ENCODE measurements around the gene COL24A1.
"Not testable (repeated sequence)": the region's sequence is repeated elsewhere in the genome, so short reads cannot be mapped to it uniquely, and the experiment has no call there.

The COL24A1 gene

DNA sequence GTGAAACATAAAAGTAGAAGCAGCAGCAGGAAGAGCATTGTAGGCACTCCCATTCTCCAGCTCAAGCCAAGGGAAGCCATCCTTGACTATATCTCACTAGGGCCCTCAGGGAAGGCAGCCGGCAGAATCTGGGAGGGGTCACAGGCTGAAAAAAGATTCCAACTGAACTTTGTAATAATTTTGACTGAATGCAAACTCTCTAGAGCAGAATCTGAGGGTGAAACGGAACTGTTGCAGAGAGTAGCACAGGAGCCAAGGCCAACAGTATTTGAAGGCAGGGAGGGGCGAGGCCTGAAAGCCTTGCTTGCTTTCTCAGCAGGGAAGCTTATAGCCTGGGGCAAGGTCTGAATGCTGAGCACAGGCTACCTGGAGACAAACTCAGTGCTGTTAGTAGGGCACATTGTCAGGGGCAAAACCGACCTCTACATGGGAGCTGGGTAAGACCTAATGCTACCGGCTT is 180.6 kb downstream of the COL24A1 start:
- no peaks in the 10 kb centered on the region for H3K79me2 ChIP-seq (ENCODE audit: insufficient read depth, low read length)
- H3K4me1 ChIP-seq (ENCODE audit: insufficient read depth, low read length) = no peaks in the 10 kb centered on the region
- ATAC-seq (ENCODE audit: insufficient read depth, low read depth) = no peak
- no peaks in the 10 kb centered on the region for H3K36me3 ChIP-seq (ENCODE audit: insufficient read depth, low read length)
- no peak overlapping the region for H3K27ac ChIP-seq (ENCODE audit: low read length)
- TF ChIP-seq, protein P1, sequence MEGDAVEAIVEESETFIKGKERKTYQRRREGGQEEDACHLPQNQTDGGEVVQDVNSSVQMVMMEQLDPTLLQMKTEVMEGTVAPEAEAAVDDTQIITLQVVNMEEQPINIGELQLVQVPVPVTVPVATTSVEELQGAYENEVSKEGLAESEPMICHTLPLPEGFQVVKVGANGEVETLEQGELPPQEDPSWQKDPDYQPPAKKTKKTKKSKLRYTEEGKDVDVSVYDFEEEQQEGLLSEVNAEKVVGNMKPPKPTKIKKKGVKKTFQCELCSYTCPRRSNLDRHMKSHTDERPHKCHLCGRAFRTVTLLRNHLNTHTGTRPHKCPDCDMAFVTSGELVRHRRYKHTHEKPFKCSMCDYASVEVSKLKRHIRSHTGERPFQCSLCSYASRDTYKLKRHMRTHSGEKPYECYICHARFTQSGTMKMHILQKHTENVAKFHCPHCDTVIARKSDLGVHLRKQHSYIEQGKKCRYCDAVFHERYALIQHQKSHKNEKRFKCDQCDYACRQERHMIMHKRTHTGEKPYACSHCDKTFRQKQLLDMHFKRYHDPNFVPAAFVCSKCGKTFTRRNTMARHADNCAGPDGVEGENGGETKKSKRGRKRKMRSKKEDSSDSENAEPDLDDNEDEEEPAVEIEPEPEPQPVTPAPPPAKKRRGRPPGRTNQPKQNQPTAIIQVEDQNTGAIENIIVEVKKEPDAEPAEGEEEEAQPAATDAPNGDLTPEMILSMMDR (IDR thresholded peaks at IDR 0.05; ENCODE audit: borderline replicate concordance, extremely low read depth, low read length, poor library complexity, severe bottlenecking) = no peak
- no peak for TF ChIP-seq EZH2 (IDR thresholded peaks at IDR 0.05; ENCODE audit: borderline replicate concordance, low read depth, low read length, severe bottlenecking)
- no peaks in the 10 kb centered on the region for H3K27me3 ChIP-seq (ENCODE audit: insufficient read depth, low read length, poor library complexity)
- H3K9ac ChIP-seq (ENCODE audit: low read depth, low read length) = no peak overlapping the region
- no peak overlapping the region for H2AFZ ChIP-seq (ENCODE audit: low read depth, low read length)
- H3K9me3 ChIP-seq (ENCODE audit: insufficient read depth, low read length, severe bottlenecking) = no peaks in the 10 kb centered on the region
- H3K4me3 ChIP-seq (ENCODE audit: low read depth in 1 of 2, low read length in 2 of 2) = no peak overlapping the region
- DNase-seq = no peak
- no peaks in the 10 kb centered on the region for H4K20me1 ChIP-seq (ENCODE audit: insufficient read depth, low read length)
- H3K4me2 ChIP-seq (ENCODE audit: insufficient read depth, low read length) = no peak overlapping the region

DNA sequence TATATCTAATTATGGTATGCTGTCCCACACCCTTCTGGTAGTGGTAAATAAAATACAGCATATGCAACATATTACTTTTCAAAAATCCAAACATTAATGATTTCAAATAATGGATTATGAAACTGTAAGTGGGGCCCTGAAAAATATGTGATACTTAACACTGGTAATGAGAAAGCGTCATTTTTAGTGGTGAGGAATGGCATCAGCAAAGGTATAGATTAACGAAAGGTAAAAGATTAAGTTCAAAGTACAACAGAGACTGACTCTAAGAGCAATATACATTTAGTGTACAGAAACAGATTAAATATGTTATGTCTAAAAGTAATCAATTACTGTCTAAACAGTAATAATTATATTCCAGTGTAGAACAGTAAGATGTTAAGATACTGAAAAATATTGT is 194.1 kb downstream of the COL24A1 start:
- H3K27me3 ChIP-seq (ENCODE audit: insufficient read depth, low read length, poor library complexity) = no peaks in the 10 kb centered on the region
- H3K4me3 ChIP-seq (ENCODE audit: low read depth in 1 of 2, low read length in 2 of 2) = no peak overlapping the region
- TF ChIP-seq, protein P1 (IDR thresholded peaks at IDR 0.05; ENCODE audit: borderline replicate concordance, extremely low read depth, low read length, poor library complexity, severe bottlenecking) = no peak
- TF ChIP-seq EZH2 (IDR thresholded peaks at IDR 0.05; ENCODE audit: borderline replicate concordance, low read depth, low read length, severe bottlenecking) = no peak
- H3K9me3 ChIP-seq (ENCODE audit: insufficient read depth, low read length, severe bottlenecking) = no peaks in the 10 kb centered on the region
- no peaks in the 10 kb centered on the region for H3K79me2 ChIP-seq (ENCODE audit: insufficient read depth, low read length)
- no peak overlapping the region for H3K27ac ChIP-seq (ENCODE audit: low read length)
- no peaks in the 10 kb centered on the region for H3K4me1 ChIP-seq (ENCODE audit: insufficient read depth, low read length)
- H2AFZ ChIP-seq (ENCODE audit: low read depth, low read length) = no peak overlapping the region
- no peaks in the 10 kb centered on the region for H3K36me3 ChIP-seq (ENCODE audit: insufficient read depth, low read length)
- H3K4me2 ChIP-seq (ENCODE audit: insufficient read depth, low read length) = no peak overlapping the region
- DNase-seq = no peak
- H3K9ac ChIP-seq (ENCODE audit: low read depth, low read length) = no peak overlapping the region
- no peaks in the 10 kb centered on the region for H4K20me1 ChIP-seq (ENCODE audit: insufficient read depth, low read length)
- ATAC-seq (ENCODE audit: insufficient read depth, low read depth) = no peak

DNA sequence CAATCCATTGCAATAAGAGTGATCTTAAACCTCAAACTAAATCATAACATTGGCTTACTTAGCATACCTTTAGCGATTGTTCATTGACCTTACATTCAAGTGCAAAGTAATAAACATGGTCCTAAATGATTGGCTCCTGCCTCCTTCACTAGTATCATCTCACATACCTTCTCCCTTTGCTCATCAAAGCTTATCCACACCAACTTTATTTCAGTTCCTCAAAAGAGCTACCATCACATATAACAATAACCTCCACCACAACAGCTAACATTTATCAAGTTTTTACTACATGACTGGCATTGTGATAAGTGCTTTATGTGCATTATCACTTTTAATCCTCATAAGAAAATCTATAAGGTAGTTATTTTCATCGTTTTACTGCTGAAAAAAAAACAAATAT is 198.8 kb downstream of the COL24A1 start:
- Histone ChIP-seq H3K9ac (ENCODE audit: low read depth, low read length) (no peak overlapping the region), H4K20me1 (ENCODE audit: insufficient read depth, low read length) (no peaks in the 10 kb centered on the region), H3K36me3 (ENCODE audit: insufficient read depth, low read length) (no peaks in the 10 kb centered on the region), H3K9me3 (ENCODE audit: insufficient read depth, low read length, severe bottlenecking) (no peaks in the 10 kb centered on the region), H2AFZ (ENCODE audit: low read depth, low read length) (no peak overlapping the region), H3K27me3 (ENCODE audit: insufficient read depth, low read length, poor library complexity) (no peaks in the 10 kb centered on the region), H3K4me2 (ENCODE audit: insufficient read depth, low read length) (no peak overlapping the region), H3K4me1 (ENCODE audit: insufficient read depth, low read length) (no peaks in the 10 kb centered on the region), H3K79me2 (ENCODE audit: insufficient read depth, low read length) (no peaks in the 10 kb centered on the region), H3K27ac (ENCODE audit: low read length) (no peak overlapping the region), H3K4me3 (ENCODE audit: low read depth in 1 of 2, low read length in 2 of 2) (no peak overlapping the region)
- ATAC-seq (ENCODE audit: insufficient read depth, low read depth) (no peak), DNase-seq (no peak)
- TF ChIP-seq, protein P1 (IDR thresholded peaks at IDR 0.05; ENCODE audit: borderline replicate concordance, extremely low read depth, low read length, poor library complexity, severe bottlenecking) = no peak
- no peak for TF ChIP-seq EZH2 (IDR thresholded peaks at IDR 0.05; ENCODE audit: borderline replicate concordance, low read depth, low read length, severe bottlenecking)

DNA sequence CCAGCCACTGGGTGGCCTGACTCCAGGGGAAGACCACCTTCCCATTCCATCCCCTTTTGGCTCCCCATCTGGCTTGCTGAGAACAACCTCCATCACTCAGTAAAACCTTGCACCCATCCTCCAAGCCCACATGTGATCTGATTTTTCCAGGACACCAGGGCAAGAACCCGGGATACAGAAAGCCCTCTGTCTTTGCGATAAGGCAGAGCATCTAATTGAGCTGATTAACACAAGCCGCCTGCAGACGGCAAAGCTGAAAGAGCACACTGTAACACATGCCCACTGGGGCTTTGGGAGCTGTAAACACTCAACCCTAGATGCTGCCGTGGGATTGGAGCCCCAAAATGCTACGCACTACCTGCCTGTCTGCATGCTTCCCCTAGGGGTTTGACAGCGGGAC is 201.4 kb downstream of the COL24A1 start:
- not testable (repeated sequence) for H3K4me2 ChIP-seq (ENCODE audit: insufficient read depth, low read length); H3K9me3 ChIP-seq (ENCODE audit: insufficient read depth, low read length, severe bottlenecking); H3K36me3 ChIP-seq (ENCODE audit: insufficient read depth, low read length); H3K4me3 ChIP-seq (ENCODE audit: low read depth in 1 of 2, low read length in 2 of 2); H3K79me2 ChIP-seq (ENCODE audit: insufficient read depth, low read length); ATAC-seq (ENCODE audit: insufficient read depth, low read depth); H2AFZ ChIP-seq (ENCODE audit: low read depth, low read length); H3K27me3 ChIP-seq (ENCODE audit: insufficient read depth, low read length, poor library complexity); H3K9ac ChIP-seq (ENCODE audit: low read depth, low read length); H4K20me1 ChIP-seq (ENCODE audit: insufficient read depth, low read length); DNase-seq; H3K27ac ChIP-seq (ENCODE audit: low read length); H3K4me1 ChIP-seq (ENCODE audit: insufficient read depth, low read length)
